HepG2 (cell line): ENCODE measurements around the gene LRP1B. TPM values are rescaled to one million over a fixed set of nuclear protein-coding genes. Genes with fewer than 3 reads are reported as not detected.

ENCODE experiments used
- ATAC-seq: fragments of 200-7000 bp; cut with Tn5 transposase; 3 replicates; pipeline ENCODE4 v1.9.1; 2020; ENCODE audit warnings: mild to moderate bottlenecking, moderate library complexity
- BruUV-seq: library from RNA; stranded (reverse); fragments of 400-500 nt; replicated peaks from 2 replicates; lab custom pipeline; 2021; lab: Mats Ljungman, UMichigan
- CTCF ChIA-PET: fragments of 300-600 bp; formaldehyde crosslinking; extraction: SDS; loops from one replicate; lab custom pipeline; 2021; ENCODE audit warnings: low total read pairs, inconsistent platforms, low intra/inter-chr PET ratio; lab: Yijun Ruan, JAX
- POLR2A ChIA-PET: fragments of 350-600 bp; sonication (Branson Sonifier 250); formaldehyde crosslinking; loops from one replicate; lab custom pipeline; 2020; ENCODE audit warnings: antibody characterized with exemption, inconsistent platforms; lab: Yijun Ruan, JAX
- DNase-seq: peaks from one replicate; pipeline ENCODE4 v3.0.0-alpha.2; 2015; ENCODE audit warnings: low spot score
- FAIRE-seq: peaks from 3 replicates; lab custom pipeline; 2011; peaks lifted over from hg19 to GRCh38; lab: Jason Lieb, UNC
- H2AFZ ChIP-seq: one replicate; pipeline ENCODE4 v1.6.1; 2011; ENCODE audit warnings: low read length, inconsistent platforms
- H3K27ac ChIP-seq: fragments of 300-600 bp; 3 replicates; pipeline ENCODE4 v1.8.0; 2011; ENCODE audit warnings: mixed run types, mild to moderate bottlenecking, mixed read lengths, low read length, inconsistent platforms; ENCODE audit not compliant: insufficient read depth; ENCODE audit errors: extremely low read length
- H3K27me3 ChIP-seq, 2 experiments: fragments of 200-600 bp in 1 of 2; 2 replicates in 1 of 2; 3 replicates in 1 of 2; pipeline versions ENCODE4 v1.6.0 to v1.8.0; 2011; ENCODE audit warnings: low read length in 2 of 2, mild to moderate bottlenecking in 2 of 2, moderate library complexity in 2 of 2, inconsistent platforms in 1 of 2; ENCODE audit not compliant: insufficient read depth in 2 of 2, control insufficient read depth in 1 of 2
- H3K36me3 ChIP-seq, 2 experiments: fragments of 200-600 bp in 1 of 2; replicated peaks in 1 of 2; 2 replicates in 1 of 2; 3 replicates in 1 of 2; pipeline versions ENCODE4 v1.5.1 to v1.8.0; 2011; ENCODE audit warnings: low read length in 2 of 2, inconsistent platforms in 1 of 2; ENCODE audit not compliant: insufficient read depth in 2 of 2, control insufficient read depth in 1 of 2
- H3K4me1 ChIP-seq: 2 replicates; pipeline ENCODE4 v1.5.1; 2012; ENCODE audit warnings: low read length, inconsistent platforms; ENCODE audit not compliant: insufficient read depth
- H3K4me2 ChIP-seq: 2 replicates; pipeline ENCODE4 v1.6.0; 2011; ENCODE audit warnings: low read depth, low read length, inconsistent platforms
- H3K4me3 ChIP-seq, 3 experiments: fragments of 200-600 bp in 1 of 3; sonication (generic), shearing (Covaris generic) in 1 of 3; replicated peaks in 1 of 3; 2 replicates each; pipeline ENCODE4 v1.5.1; 2011 to 2016; ENCODE audit warnings: low read length in 3 of 3, inconsistent platforms in 2 of 3, low read depth in 2 of 3, mild to moderate bottlenecking in 2 of 3, control low read depth in 1 of 3, mixed read lengths in 1 of 3; ENCODE audit not compliant: insufficient read depth in 1 of 3
- H3K79me2 ChIP-seq: one replicate; pipeline ENCODE4 v1.6.1; 2011; ENCODE audit warnings: low read length, inconsistent platforms; ENCODE audit not compliant: insufficient read depth
- H3K9ac ChIP-seq: 2 replicates; pipeline ENCODE4 v1.6.0; 2011; ENCODE audit warnings: mild to moderate bottlenecking, low read depth, low read length, inconsistent platforms; ENCODE audit not compliant: insufficient read depth
- H3K9me3 ChIP-seq: 2 replicates; pipeline ENCODE4 v1.5.1; 2012; ENCODE audit warnings: mild to moderate bottlenecking, low read length
- H4K20me1 ChIP-seq: 2 replicates; pipeline ENCODE4 v1.6.0; 2011; ENCODE audit warnings: inconsistent platforms, mild to moderate bottlenecking, low read length, moderate library complexity; ENCODE audit not compliant: insufficient read depth
- AGO2 ChIP-seq: fragments of 200-400 bp; formaldehyde crosslinking; optimal IDR thresholded peaks from 2 replicates; pipeline ENCODE3; 2017; ENCODE audit warnings: mild to moderate bottlenecking, low read depth, low read length, moderate library complexity
- CREB1 ChIP-seq, 2 experiments: fragments of 450-650 bp in 1 of 2; IDR thresholded peaks; 2 replicates each; pipeline ENCODE4 v1.6.1; 2016 to 2017; ENCODE audit warnings: control low read depth in 1 of 2, mild to moderate bottlenecking in 1 of 2, missing compliant biosample characterization in 1 of 2, missing genetic modification characterization in 1 of 2
- CTCF ChIP-seq: sonication (generic); formaldehyde crosslinking; IDR thresholded peaks from 2 replicates; pipeline ENCODE4 v1.5.0; 2020; ENCODE audit warnings: mild to moderate bottlenecking, missing genetic modification reagents, moderate library complexity
- DRAP1 ChIP-seq: IDR thresholded peaks from 2 replicates; pipeline ENCODE4 v1.6.1; 2016; ENCODE audit warnings: missing genetic modification reagents, missing compliant biosample characterization
- ZFAT ChIP-seq: sonication (generic); formaldehyde crosslinking; conservative IDR thresholded peaks from 2 replicates; pipeline ENCODE4 v1.8.1; 2023; ENCODE audit warnings: missing genetic modification reagents, inconsistent platforms
- ZFP36 ChIP-seq: fragments of 150-350 bp; IDR thresholded peaks from 2 replicates; pipeline ENCODE4 v1.6.1; 2018; ENCODE audit warnings: borderline replicate concordance, low read length, low read depth; ENCODE audit not compliant: partially characterized antibody
- ZNF460 ChIP-seq: sonication (generic); formaldehyde crosslinking; IDR thresholded peaks from 2 replicates; pipeline ENCODE4 v1.5.1; 2020; ENCODE audit warnings: missing genetic modification reagents, mild to moderate bottlenecking, borderline replicate concordance
- ZNF674 ChIP-seq: sonication (generic); formaldehyde crosslinking; IDR thresholded peaks from 2 replicates; pipeline ENCODE4 v1.5.0; 2020; ENCODE audit warnings: low read depth, mild to moderate bottlenecking, missing genetic modification reagents
- in situ Hi-C: cut with HindIII; loops from 2 replicates; pipeline ENCODE4 v1.10.0; 2017; ENCODE audit warnings: low pct_unique_long_range_greater_than_20kb; ENCODE audit not compliant: extremely low pct_ligation_motif_present
- intact Hi-C: fragments of 100-400 bp; cut with micrococcal nuclease; formaldehyde crosslinking; loops from one replicate; pipeline ENCODE4 v1.10.0; 2022; ENCODE audit not compliant: unreplicated experiment
- polyA plus RNA-seq, 8 experiments: library from polyadenylated mRNA; depleted of rRNA in 3 of 8; stranded (reverse) in 7 of 8; unstranded in 1 of 8; fragments of >200 nt; fragmentation: Illumina TruSeq in 4 of 8; extraction: Trizol in 4 of 8; gene quantifications; 2 replicates each; pipeline versions ENCODE4 v1.2.1 to v1.2.3, GENCODE V29; 2011 to 2016; ENCODE audit warnings: low read depth in 4 of 8, missing spikeins in 1 of 8, mixed read lengths in 1 of 8; ENCODE audit not compliant: insufficient read depth in 1 of 8
- total RNA-seq, 5 experiments: library from RNA; depleted of rRNA; stranded (reverse); fragments of >200 nt; fragmentation: Illumina TruSeq; extraction: Trizol; gene quantifications; 2 replicates each; pipeline ENCODE4 v1.2.3, GENCODE V29; 2016; ENCODE audit warnings: low read depth in 1 of 5
- TF ChIP-seq, protein P1 (sequence below): sonication (generic); formaldehyde crosslinking; IDR thresholded peaks from 2 replicates; pipeline ENCODE4 v1.9.0; 2021; ENCODE audit warnings: missing genetic modification reagents, borderline replicate concordance
- TF ChIP-seq, protein P2 (sequence below): sonication (generic); formaldehyde crosslinking; IDR thresholded peaks from 2 replicates; pipeline ENCODE4; 2020; ENCODE audit warnings: missing genetic modification reagents, mild to moderate bottlenecking, borderline replicate concordance

The LRP1B gene
- total and polyA plus RNA-seq, 2 of the 13 experiments (the other 11 are each of a cell fraction or from before 2014, with no cell fraction given) = 0.04 TPM; not detected in 1

DNA sequence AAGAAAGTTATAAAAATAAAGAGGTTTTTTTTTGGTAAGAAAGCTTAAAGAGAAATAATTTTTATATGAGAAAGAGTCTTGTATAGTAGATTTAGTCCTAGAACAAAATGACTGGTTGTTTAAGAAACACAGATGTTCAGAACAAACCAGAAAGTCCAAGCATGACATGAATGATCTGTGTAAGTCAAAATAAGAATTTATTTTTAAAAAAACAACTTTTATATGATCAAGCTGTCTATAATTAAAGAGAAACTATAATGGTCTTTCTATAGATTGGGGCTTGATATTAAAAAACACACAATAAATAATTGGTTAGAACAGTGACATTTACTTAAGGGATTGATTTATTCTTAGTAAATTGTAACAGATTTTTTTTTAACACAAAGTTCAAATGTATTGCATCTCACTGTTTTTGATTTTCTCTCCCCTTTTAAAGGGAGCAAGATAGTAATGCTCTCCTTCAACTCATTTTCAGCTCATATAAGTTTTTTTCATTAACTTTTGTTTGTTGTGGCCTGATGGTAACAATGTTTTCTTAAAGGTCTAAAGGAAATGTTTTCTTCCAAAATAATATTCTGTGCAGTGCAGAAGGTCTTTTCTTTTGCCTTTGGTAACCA lies 1256.8 kb downstream of the LRP1B start:
- Histone ChIP-seq H4K20me1 (no peaks in the 10 kb centered on the region), H3K4me3 (no peak overlapping the region), H3K36me3 (no peaks in the 10 kb centered on the region), H3K27me3 (no peaks in the 10 kb centered on the region), H3K27ac (no peak overlapping the region), H3K4me2 (no peak overlapping the region), H3K9me3 (peaks cover 47% of the 10 kb centered on the region)
- POLR2A ChIA-PET = no interaction called here
- ATAC-seq (no peak), DNase-seq (no peak), FAIRE-seq (no peak)
- CTCF ChIA-PET = no interaction called here
- in situ Hi-C loops = loop anchor here (25.0 kb wide), 1 partner anchor 1087 kb away; no protein-coding TSS in a partner anchor
- TF ChIP-seq DRAP1 (CRISPR knock-in tag) (no peak), ZFP36 (peak; percentile 47)
- TF ChIP-seq, all 625 proteins: peak for 1
- Histone ChIP-seq H3K4me1 (no peaks in the 10 kb centered on the region), H2AFZ (no peak overlapping the region), H3K79me2 (no peaks in the 10 kb centered on the region), H3K9ac (no peak overlapping the region)
- intact Hi-C loops = no loop called here
- no TSS peak for BruUV-seq

- Histone ChIP-seq H3K27ac (no peak overlapping the region), H4K20me1 (no peaks in the 10 kb centered on the region), H3K36me3 (no peaks in the 10 kb centered on the region), H3K27me3 (no peaks in the 10 kb centered on the region), H2AFZ (no peak overlapping the region), H3K9me3 (peaks cover 20% of the 10 kb centered on the region), H3K4me3 (no peak overlapping the region), H3K9ac (no peak overlapping the region), H3K79me2 (no peaks in the 10 kb centered on the region), H3K4me1 (no peaks in the 10 kb centered on the region), H3K4me2 (no peak overlapping the region)
- intact Hi-C loops = no loop called here
- DNase-seq (no peak), ATAC-seq (no peak), FAIRE-seq (no peak)
- no TSS peak for BruUV-seq
- CTCF ChIA-PET = no interaction called here
- POLR2A ChIA-PET = no interaction called here
- in situ Hi-C loops = loop anchor here (25.0 kb wide), 1 partner anchor 1083 kb away; no protein-coding TSS in a partner anchor
- TF ChIP-seq, protein P1, sequence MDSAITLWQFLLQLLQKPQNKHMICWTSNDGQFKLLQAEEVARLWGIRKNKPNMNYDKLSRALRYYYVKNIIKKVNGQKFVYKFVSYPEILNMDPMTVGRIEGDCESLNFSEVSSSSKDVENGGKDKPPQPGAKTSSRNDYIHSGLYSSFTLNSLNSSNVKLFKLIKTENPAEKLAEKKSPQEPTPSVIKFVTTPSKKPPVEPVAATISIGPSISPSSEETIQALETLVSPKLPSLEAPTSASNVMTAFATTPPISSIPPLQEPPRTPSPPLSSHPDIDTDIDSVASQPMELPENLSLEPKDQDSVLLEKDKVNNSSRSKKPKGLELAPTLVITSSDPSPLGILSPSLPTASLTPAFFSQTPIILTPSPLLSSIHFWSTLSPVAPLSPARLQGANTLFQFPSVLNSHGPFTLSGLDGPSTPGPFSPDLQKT (CRISPR knock-in tag) = no peak
- TF ChIP-seq ZNF460 (CRISPR knock-in tag) = no peak
- no peak for TF ChIP-seq CTCF (CRISPR knock-in tag)
- no peak for TF ChIP-seq CREB1 (IDR thresholded peaks at IDR 0.05)
- no peak for TF ChIP-seq CREB1 (CRISPR knock-in tag; IDR thresholded peaks at IDR 0.05)
- TF ChIP-seq, protein P2, sequence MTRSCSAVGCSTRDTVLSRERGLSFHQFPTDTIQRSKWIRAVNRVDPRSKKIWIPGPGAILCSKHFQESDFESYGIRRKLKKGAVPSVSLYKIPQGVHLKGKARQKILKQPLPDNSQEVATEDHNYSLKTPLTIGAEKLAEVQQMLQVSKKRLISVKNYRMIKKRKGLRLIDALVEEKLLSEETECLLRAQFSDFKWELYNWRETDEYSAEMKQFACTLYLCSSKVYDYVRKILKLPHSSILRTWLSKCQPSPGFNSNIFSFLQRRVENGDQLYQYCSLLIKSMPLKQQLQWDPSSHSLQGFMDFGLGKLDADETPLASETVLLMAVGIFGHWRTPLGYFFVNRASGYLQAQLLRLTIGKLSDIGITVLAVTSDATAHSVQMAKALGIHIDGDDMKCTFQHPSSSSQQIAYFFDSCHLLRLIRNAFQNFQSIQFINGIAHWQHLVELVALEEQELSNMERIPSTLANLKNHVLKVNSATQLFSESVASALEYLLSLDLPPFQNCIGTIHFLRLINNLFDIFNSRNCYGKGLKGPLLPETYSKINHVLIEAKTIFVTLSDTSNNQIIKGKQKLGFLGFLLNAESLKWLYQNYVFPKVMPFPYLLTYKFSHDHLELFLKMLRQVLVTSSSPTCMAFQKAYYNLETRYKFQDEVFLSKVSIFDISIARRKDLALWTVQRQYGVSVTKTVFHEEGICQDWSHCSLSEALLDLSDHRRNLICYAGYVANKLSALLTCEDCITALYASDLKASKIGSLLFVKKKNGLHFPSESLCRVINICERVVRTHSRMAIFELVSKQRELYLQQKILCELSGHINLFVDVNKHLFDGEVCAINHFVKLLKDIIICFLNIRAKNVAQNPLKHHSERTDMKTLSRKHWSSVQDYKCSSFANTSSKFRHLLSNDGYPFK (CRISPR knock-in tag) = no peak
- TF ChIP-seq ZFAT (CRISPR knock-in tag) = no peak
- no peak for TF ChIP-seq AGO2
- no peak for TF ChIP-seq ZNF674 (CRISPR knock-in tag)
These were observed 1260.9 kb downstream of the LRP1B start for GRCh38 chr2:140869925-140870324.
